Activated CD4-positive, alpha-beta T cell treated with anti-CD3 and anti-CD28 coated beads for 36 hours (primary cell): ENCODE measurements around the gene ATP10B. TPM values are rescaled to one million over a fixed set of nuclear protein-coding genes. Genes with fewer than 3 reads are reported as not detected.

Source experiments
- ATAC-seq: fragments of 200-7000 bp; cut with Tn5 transposase; one replicate; pipeline ENCODE4 v1.10.0; 2021; ENCODE audit warnings: mild to moderate bottlenecking, moderate library complexity
- CTCF ChIA-PET: fragments of 350-600 bp; sonication (Branson Sonifier 250); formaldehyde crosslinking; loops from one replicate; lab custom pipeline; 2021; ENCODE audit warnings: antibody characterized with exemption; lab: Charles Lee
- POLR2A ChIA-PET: fragments of 350-600 bp; sonication (Branson Sonifier 250); formaldehyde crosslinking; loops from one replicate; lab custom pipeline; 2021; ENCODE audit warnings: antibody characterized with exemption, inconsistent platforms; lab: Charles Lee
- DNase-seq: peaks from one replicate; pipeline ENCODE4 v3.0.0-alpha.2; 2020
- H3K27ac Mint-ChIP-seq: one replicate; pipeline ENCODE4 v1.8.0; 2021; ENCODE audit warnings: mixed read lengths
- H3K27me3 Mint-ChIP-seq: one replicate; pipeline ENCODE4 v1.8.0; 2021; ENCODE audit warnings: mixed read lengths
- H3K36me3 Mint-ChIP-seq: one replicate; pipeline ENCODE4 v1.8.0; 2021; ENCODE audit warnings: low read depth, mixed read lengths
- H3K4me1 Mint-ChIP-seq: one replicate; pipeline ENCODE4 v1.8.0; 2021; ENCODE audit warnings: mixed read lengths
- H3K4me3 Mint-ChIP-seq: one replicate; pipeline ENCODE4 v1.8.0; 2021; ENCODE audit warnings: mild to moderate bottlenecking, moderate library complexity, mixed read lengths
- H3K9me3 Mint-ChIP-seq: one replicate; pipeline ENCODE4 v1.8.0; 2021; ENCODE audit warnings: low read depth, mixed read lengths
- intact Hi-C, 2 experiments: fragments of 100-400 bp; cut with DNase I in 1 of 2; cut with micrococcal nuclease in 1 of 2; formaldehyde crosslinking; loops; one replicate each; pipeline versions ENCODE4 v1.14.2 to v1.15.1; 2022 to 2024; cut with DNase I, micrococcal nuclease
- total RNA-seq, 2 experiments: library from RNA; stranded (reverse); gene quantifications; one replicate each; pipeline ENCODE4 v1.2.3, GENCODE V29; 2021

ATP10B gene
- total RNA-seq, 2 experiments from 2014 or later: not detected

DNA sequence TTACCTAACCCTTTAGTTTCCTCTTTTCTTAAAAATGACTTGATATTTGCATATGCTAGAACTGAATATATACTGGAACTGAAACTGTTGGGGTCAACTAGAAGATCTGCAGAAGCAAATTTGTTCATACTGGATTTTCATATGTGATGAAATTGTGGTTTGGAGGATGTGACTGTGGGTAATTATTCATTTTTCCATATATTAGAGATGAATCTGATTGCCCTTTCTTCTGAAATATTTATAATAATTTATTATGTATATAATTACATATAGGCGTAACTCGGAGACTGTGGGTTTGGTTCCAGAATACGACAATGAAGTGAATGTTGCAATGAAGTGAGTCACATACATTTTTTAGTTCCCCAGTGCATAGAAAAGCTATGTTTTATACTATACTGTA lies 149.1 kb downstream of the ATP10B start:
- DNase-seq: no peak
- Mint-ChIP-seq H3K27me3 (peaks cover 3% of the 10 kb centered on the region), H3K9me3 (no peaks in the 10 kb centered on the region), H3K4me3 (no peak overlapping the region), H3K4me1 (no peaks in the 10 kb centered on the region), H3K27ac (no peak overlapping the region), H3K36me3 (no peaks in the 10 kb centered on the region)
- intact Hi-C loops: no loop called here
- CTCF ChIA-PET: no interaction called here
- POLR2A ChIA-PET: no interaction called here
- no peak for ATAC-seq

DNA sequence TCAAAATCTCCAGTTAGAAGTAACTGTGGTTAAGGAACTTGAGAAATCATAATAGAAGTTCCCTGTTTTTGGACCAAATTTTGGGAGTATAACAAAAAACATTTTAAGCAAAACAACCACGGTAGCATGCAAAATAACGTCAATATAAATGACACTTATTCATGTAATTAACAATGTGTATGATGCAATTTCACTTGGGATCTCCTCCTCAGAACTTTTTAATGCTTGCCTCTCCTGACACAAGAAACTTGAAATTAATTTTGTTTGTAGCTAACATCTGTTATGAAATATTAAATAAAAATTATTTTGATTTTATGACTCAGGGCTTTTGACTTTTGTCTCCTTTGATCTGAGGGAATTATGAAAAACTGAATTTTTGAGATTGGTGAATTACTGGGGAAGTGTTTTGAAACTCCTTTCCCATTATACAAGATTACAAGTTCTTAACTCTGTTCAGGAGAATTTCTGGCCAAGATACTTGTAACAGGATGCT lies 149.7 kb downstream of the ATP10B start:
- CTCF ChIA-PET: no interaction called here
- no peak overlapping the region for H3K4me3 Mint-ChIP-seq

DNA sequence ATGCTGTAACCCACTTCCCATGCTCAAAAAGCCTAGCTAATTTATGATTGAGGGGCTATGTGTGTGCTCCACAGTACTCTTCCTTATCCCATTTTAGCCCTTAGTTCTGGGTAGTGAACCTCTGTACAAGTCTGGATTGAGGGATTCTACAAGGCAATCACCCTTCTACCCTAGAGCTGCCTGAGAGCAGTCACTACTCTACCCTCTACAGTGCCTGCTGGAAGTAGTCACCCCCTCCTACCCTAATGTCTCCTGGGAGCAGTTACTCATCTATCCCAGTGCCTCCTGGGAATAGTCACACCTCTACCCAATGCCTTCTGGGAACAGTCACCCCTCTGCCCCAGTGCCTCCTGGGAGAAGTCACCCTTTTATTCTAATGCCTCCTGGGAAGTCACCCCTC lies 150.6 kb downstream of the ATP10B start:
- Mint-ChIP-seq H3K4me1 (no peaks in the 10 kb centered on the region), H3K9me3 (no peaks in the 10 kb centered on the region), H3K36me3 (no peaks in the 10 kb centered on the region), H3K27ac (no peak overlapping the region), H3K4me3 (no peak overlapping the region), H3K27me3 (peaks cover 3% of the 10 kb centered on the region)
- no peak for ATAC-seq
- CTCF ChIA-PET: no interaction called here
- POLR2A ChIA-PET: no interaction called here
- DNase-seq: no peak
- intact Hi-C loops: no loop called here

More for the DNA sequence above, 149.7 kb downstream of the ATP10B start:
- Mint-ChIP-seq H3K27ac (no peak overlapping the region), H3K27me3 (peaks cover 3% of the 10 kb centered on the region), H3K9me3 (no peaks in the 10 kb centered on the region), H3K36me3 (no peaks in the 10 kb centered on the region), H3K4me1 (no peaks in the 10 kb centered on the region)
- intact Hi-C loops: no loop called here
- POLR2A ChIA-PET: no interaction called here
- ATAC-seq: no peak
- DNase-seq: no peak

DNA sequence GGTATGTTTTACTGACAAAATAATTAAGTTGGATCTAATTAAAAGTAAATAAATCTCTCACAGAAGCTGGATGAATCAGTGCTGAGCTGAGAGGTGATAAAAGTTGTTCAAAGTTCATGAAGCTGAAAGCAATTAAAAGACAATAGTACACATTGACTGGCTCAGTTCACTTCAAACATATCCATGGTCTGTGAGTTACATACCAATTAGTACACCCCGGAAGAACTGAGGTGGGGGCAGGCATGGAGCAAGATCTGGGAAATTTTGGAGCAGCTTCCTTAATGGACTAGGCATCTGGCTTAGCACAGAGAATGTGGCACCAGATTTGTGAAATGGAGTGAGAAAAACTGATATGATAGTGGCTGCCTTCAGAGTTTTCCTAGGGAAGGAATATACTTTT lies 152.7 kb downstream of the ATP10B start:
- Mint-ChIP-seq H3K36me3 (no peaks in the 10 kb centered on the region), H3K27me3 (peaks cover 3% of the 10 kb centered on the region), H3K27ac (no peak overlapping the region), H3K9me3 (no peaks in the 10 kb centered on the region), H3K4me1 (no peaks in the 10 kb centered on the region), H3K4me3 (no peak overlapping the region)
- no peak for DNase-seq
- ChIA-PET CTCF (no interaction called here), POLR2A (no interaction called here)
- no peak for ATAC-seq
- intact Hi-C loops: no loop called here

DNA sequence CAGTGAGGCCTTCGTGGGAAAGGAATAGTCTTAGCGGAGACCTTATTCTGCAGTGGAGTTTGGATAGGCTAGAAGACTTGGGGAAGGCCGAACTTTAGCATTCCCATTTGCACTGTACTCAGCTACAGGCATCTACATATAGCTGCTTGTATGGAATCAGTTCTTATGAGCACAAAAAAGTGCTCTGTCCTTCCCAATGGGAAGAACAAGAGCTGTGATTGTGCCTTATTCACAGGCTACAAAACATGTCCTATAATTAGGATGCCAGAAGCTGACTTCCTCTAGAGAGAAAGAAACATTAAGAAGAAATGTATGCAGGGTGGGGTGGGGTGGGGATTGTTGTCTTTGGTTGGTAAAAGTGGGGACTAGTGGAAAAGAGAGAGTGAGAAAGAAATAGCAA lies 154.7 kb downstream of the ATP10B start:
- no peak overlapping the region for H3K4me3 Mint-ChIP-seq
- ATAC-seq (no peak), DNase-seq (no peak)
- ChIA-PET CTCF (interaction anchor here (0.5 kb wide), 1 partner anchor 190 kb away, joined by 3 read pairs; no protein-coding TSS in a partner anchor), POLR2A (no interaction called here)
- peaks cover 3% of the 10 kb centered on the region for H3K27me3 Mint-ChIP-seq
- H3K4me1 Mint-ChIP-seq: no peaks in the 10 kb centered on the region
- intact Hi-C loops: no loop called here
- no peak overlapping the region for H3K27ac Mint-ChIP-seq
- no peaks in the 10 kb centered on the region for H3K36me3 Mint-ChIP-seq
- H3K9me3 Mint-ChIP-seq: no peaks in the 10 kb centered on the region

DNA sequence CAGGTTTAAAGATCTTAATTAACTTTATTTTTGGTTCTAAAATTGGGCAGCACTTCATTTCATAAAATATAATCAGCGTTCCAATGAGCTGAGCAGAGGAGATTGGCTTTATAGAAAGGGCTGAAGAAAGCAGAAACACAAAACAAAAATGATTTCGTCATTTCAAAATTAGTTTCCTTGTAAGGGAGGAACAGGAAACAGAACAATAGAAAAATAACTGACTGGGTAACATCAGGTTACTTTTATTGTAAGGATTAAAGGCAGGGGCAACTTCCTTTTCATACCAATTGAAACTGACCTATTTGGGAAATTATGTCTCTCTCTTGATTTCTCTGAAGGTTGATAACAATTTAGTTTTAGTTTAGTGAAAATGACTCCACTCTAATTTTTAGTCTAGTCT lies 157.1 kb downstream of the ATP10B start:
- CTCF ChIA-PET: no interaction called here
- DNase-seq: no peak
- Mint-ChIP-seq H3K4me1 (no peaks in the 10 kb centered on the region), H3K36me3 (no peaks in the 10 kb centered on the region), H3K27me3 (no peaks in the 10 kb centered on the region), H3K4me3 (no peak overlapping the region), H3K9me3 (no peaks in the 10 kb centered on the region), H3K27ac (no peak overlapping the region)
- intact Hi-C loops: no loop called here
- POLR2A ChIA-PET: no interaction called here
- no peak for ATAC-seq

DNA sequence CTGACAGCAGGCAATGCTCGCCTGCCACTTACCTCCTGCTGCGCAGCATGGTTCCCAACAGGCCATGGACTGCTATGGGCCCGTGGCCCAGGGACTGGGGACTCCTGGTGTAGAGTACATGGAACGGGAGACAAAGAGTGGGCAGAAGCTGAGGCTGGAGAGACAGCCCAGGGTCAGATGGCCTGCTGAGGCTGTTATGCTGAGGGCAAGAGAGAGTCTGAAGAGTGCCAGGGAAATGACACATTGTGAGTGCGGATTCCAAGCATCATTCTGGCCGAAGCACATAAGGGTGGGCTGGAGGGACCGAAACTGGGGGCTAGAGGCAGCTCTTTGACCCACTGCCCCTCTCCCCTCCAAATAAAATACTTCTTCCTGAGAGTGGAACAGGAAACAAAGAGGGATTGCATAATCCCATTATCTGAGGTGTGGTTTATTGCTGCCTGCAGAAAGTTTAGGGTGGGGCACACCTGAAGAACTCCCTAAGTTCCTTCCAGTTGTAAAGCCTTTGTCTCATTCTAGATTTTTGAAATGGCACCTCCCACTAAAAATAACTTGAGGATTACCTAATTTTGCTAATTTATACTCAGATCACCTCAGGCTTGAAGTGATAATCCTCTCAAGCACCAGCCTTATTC lies 158.1 kb downstream of the ATP10B start:
- Mint-ChIP-seq H3K36me3 (no peaks in the 10 kb centered on the region), H3K27me3 (peaks cover 2% of the 10 kb centered on the region), H3K9me3 (no peaks in the 10 kb centered on the region), H3K4me3 (no peak overlapping the region), H3K4me1 (no peaks in the 10 kb centered on the region), H3K27ac (no peak overlapping the region)
- CTCF ChIA-PET: no interaction called here
- DNase-seq (no peak), ATAC-seq (no peak)
- intact Hi-C loops: no loop called here
- POLR2A ChIA-PET: no interaction called here

DNA sequence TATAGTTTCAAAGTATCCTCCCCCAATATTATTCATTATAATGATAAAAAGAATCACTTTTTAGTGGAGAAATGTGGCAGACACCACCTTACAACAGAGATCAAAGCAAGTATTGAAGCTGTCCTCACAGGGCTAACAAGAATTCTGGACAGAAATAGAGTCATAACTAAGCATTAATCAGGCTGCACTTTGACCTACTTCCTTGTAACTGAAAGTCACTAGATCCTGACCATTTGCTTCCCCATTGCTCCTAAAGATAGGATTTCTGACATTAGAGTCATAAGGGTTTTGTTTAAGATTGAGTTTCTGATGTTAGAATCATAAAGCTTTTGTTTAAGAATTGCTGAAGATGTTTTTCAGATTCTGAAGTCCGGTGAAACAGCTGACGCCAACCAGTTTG lies 159.7 kb downstream of the ATP10B start:
- intact Hi-C loops: no loop called here
- H3K4me3 Mint-ChIP-seq: no peak overlapping the region
- no peaks in the 10 kb centered on the region for H3K9me3 Mint-ChIP-seq
- DNase-seq: no peak
- no peaks in the 10 kb centered on the region for H3K4me1 Mint-ChIP-seq
- ChIA-PET POLR2A (no interaction called here), CTCF (interaction anchor here (0.8 to 1.3 kb wide), 3 partner anchors 10 to 186 kb away, joined by 3 read pairs; no protein-coding TSS in a partner anchor)
- ATAC-seq: no peak
- peaks cover 3% of the 10 kb centered on the region for H3K27me3 Mint-ChIP-seq
- H3K36me3 Mint-ChIP-seq: no peaks in the 10 kb centered on the region
- H3K27ac Mint-ChIP-seq: no peak overlapping the region

DNA sequence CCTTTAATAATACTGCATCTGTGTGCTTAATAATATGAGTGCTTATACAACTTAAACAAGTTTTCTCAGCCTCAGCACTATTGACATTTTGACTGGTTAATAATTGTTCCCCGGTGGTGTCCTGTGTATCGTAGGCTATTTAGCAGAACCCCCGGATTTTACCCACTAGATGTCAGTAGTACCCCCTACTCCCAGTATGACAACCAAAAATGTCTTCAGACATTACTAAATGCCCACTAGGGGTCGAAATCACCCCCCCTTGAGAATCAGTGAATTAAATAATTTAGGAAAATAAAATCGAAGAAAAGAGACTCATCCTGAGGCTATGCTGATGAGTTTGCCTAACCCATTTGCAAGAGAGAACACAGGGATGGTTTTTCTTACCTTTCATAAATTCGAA lies 166.3 kb downstream of the ATP10B start:
- intact Hi-C loops: no loop called here
- no peaks in the 10 kb centered on the region for H3K9me3 Mint-ChIP-seq
- ChIA-PET POLR2A (no interaction called here), CTCF (interaction anchor here (0.6 kb wide), 1 partner anchor 53 kb away, joined by 3 read pairs; no protein-coding TSS in a partner anchor)
- H3K4me1 Mint-ChIP-seq: no peaks in the 10 kb centered on the region
- H3K27ac Mint-ChIP-seq: no peak overlapping the region
- no peaks in the 10 kb centered on the region for H3K36me3 Mint-ChIP-seq
- ATAC-seq: no peak
- DNase-seq: no peak
- peaks cover 3% of the 10 kb centered on the region for H3K27me3 Mint-ChIP-seq
- no peak overlapping the region for H3K4me3 Mint-ChIP-seq

DNA sequence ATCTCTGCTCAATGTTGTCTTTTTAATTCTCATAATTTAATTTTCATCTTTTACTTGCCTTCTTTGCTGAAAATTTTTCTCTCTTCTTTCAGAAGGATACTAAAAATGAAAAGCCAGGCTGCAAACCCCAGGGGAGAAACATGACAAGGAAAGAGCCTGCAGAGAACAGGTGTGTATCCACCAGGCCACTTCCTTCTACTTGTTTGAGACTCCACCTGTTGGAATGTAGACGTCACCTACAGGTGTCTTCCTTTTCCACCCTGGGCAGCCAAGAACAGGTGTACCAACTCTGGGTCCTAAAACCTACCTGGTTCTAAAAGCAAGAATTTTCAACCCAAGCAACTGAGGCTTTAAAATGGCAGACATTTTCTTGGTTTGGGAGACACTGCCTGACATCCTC lies 166.8 kb downstream of the ATP10B start:
- Mint-ChIP-seq H3K9me3 (no peaks in the 10 kb centered on the region), H3K27me3 (peaks cover 3% of the 10 kb centered on the region), H3K36me3 (no peaks in the 10 kb centered on the region), H3K4me3 (no peak overlapping the region), H3K4me1 (no peaks in the 10 kb centered on the region), H3K27ac (no peak overlapping the region)
- no peak for DNase-seq
- intact Hi-C loops: no loop called here
- CTCF ChIA-PET: interaction anchor here (0.6 kb wide), 1 partner anchor 53 kb away, joined by 3 read pairs; no protein-coding TSS in a partner anchor
- no peak for ATAC-seq
- POLR2A ChIA-PET: no interaction called here

DNA sequence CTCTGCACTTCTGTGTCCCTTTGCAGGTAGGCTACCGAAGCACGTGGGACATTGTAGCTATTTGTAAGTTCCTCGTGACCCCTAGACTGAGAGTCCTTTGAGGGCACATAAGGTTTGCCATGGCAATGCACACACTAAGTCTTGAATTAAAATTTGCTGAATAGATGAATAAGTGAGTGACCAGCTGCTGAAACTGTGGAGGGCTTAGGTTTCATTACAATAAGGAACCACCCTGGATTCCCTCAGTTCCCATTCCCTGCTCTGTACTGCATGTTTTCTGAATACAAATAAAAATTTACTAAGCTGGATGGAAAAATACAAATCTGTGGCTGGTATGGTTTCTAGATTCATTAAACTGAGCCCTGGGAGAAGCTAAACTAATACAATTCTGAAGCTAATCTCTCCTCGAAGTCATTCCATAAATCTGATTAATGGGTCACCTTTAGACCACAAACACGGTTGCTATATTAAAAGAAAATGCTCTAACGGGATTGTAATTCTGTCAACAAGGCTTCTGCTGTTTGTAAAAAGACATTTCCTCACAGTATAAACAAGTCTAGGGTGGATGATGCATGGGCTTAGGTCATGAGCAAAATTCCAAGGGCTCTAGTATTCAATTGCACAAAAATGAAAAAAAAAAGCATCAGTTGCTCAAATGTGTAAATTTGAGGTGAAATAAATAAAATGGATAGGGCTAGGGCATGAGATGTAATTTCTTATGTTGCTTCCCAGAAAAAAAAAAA lies 172.3 kb downstream of the ATP10B start:
- H3K4me1 Mint-ChIP-seq: no peaks in the 10 kb centered on the region
- H3K36me3 Mint-ChIP-seq: no peaks in the 10 kb centered on the region
- H3K27ac Mint-ChIP-seq: no peak overlapping the region
- ChIA-PET CTCF (interaction anchor here (1.0 to 1.3 kb wide), 2 partner anchors 13 to 241 kb away, joined by 3 to 5 read pairs; no protein-coding TSS in a partner anchor), POLR2A (no interaction called here)
- intact Hi-C loops: no loop called here
- DNase-seq: no peak
- no peaks in the 10 kb centered on the region for H3K9me3 Mint-ChIP-seq
- H3K4me3 Mint-ChIP-seq: no peak overlapping the region
- ATAC-seq: no peak
- H3K27me3 Mint-ChIP-seq: peaks cover 3% of the 10 kb centered on the region

DNA sequence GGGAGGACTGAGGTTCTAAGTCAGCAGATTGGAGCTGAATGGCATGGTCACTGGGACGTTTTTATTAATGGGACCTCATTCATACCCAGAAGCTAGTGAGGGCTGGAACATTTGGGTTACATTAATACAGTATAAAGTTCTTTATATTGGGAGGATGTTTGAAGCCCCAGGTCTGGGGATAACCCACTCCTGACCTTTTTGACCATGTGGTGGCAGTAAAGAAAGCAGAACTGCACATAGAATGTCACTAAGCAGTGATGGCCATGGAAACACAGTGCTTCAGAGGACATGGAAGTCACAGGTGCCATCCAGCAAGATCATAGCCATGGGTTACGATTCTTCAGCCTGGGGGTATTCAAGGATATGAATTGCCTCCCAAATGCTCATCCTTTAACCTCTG lies 176.0 kb downstream of the ATP10B start:
- intact Hi-C loops: no loop called here
- H3K9me3 Mint-ChIP-seq: no peaks in the 10 kb centered on the region
- ChIA-PET POLR2A (no interaction called here), CTCF (interaction anchor here (0.7 to 1.0 kb wide), 2 partner anchors 12 to 13 kb away, joined by 3 read pairs; no protein-coding TSS in a partner anchor)
- no peak overlapping the region for H3K27ac Mint-ChIP-seq
- no peak for ATAC-seq
- H3K27me3 Mint-ChIP-seq: peaks cover 3% of the 10 kb centered on the region
- H3K36me3 Mint-ChIP-seq: no peaks in the 10 kb centered on the region
- no peak overlapping the region for H3K4me3 Mint-ChIP-seq
- no peaks in the 10 kb centered on the region for H3K4me1 Mint-ChIP-seq
- DNase-seq: no peak
